A549 (cell line): ENCODE measurements around the gene CR1L.
"Not testable (repeated sequence)": the region's sequence is repeated elsewhere in the genome, so short reads cannot be mapped to it uniquely, and the experiment has no call there.

Experiments
- CTCF ChIP-seq: fragments of >200 bp; sonication (Bioruptor Twin); formaldehyde crosslinking; IDR thresholded peaks from 3 replicates; pipeline ENCODE4 v1.5.1; 2016
- KDM1A ChIP-seq: fragments of 200-600 bp; sonication (generic); IDR thresholded peaks from 2 replicates; pipeline ENCODE4 v1.6.1; 2016; ENCODE audit warnings: low read depth, mild to moderate bottlenecking
- POLR2A ChIP-seq: IDR thresholded peaks from 2 replicates; pipeline ENCODE4 v1.6.1; 2012; ENCODE audit warnings: mild to moderate bottlenecking, low read length
- RAD21 ChIP-seq, 2 experiments: fragments of >200 bp in 1 of 2; sonication (Bioruptor Twin) in 1 of 2; formaldehyde crosslinking in 1 of 2; IDR thresholded peaks in 1 of 2; conservative IDR thresholded peaks in 1 of 2; 2 replicates in 1 of 2; 3 replicates in 1 of 2; pipeline ENCODE4 v1.6.1; 2012 to 2018; ENCODE audit warnings: inconsistent platforms in 1 of 2
- SMC3 ChIP-seq: fragments of >200 bp; sonication (Bioruptor Twin); formaldehyde crosslinking; IDR thresholded peaks from 3 replicates; pipeline ENCODE4 v1.6.1; 2018; ENCODE audit warnings: inconsistent platforms
- USF2 ChIP-seq: fragments of 450-650 bp; IDR thresholded peaks from 2 replicates; pipeline ENCODE4 v1.6.1; 2014; ENCODE audit warnings: antibody characterized with exemption

DNA sequence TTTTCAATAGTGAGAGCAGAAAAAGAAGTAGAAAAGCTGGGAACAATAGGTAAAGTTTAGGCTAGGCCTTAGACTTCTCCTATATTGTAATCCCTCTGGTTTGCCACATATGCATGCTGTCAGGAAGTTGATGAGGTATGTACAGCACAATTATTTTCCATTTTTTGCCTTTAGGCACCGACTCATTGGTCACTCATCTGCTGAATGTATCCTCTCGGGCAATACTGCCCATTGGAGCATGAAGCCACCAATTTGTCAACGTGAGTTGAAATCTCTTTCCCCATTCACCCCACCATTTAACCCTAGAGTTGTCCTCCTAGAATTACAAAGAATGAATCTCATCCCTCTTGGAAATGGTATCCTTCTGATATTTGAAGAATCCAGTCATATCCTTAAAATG is 63.1 kb downstream of the CR1L start:
- TF ChIP-seq CTCF; POLR2A; USF2; KDM1A; RAD21 (conservative IDR thresholded peaks at IDR 0.05 in 1 of 2, IDR thresholded peaks at IDR 0.05 in 1 of 2); SMC3: not testable (repeated sequence)
